Measurements from ENCODE around the gene NANOS3. TPM values are rescaled to one million over a fixed set of nuclear protein-coding genes. Genes with fewer than 3 reads are reported as not detected.

Gene NANOS3
- total RNA-seq, 1 experiment from 2014 or later: not detected

GRCh38 chr19:13839938-13840304 is 37.0 kb upstream of the NANOS3 start:
- ChIA-PET RAD21 (ENCODE audit: low non-redundant PET in 1 of 2, low total read pairs in 2 of 2, uncharacterized antibody in 2 of 2, unreplicated experiment in 2 of 2) (interaction anchor here (0.6 to 1.2 kb wide), 4 partner anchors 19 to 674 kb away, joined by 3 to 4 read pairs (median 3); no protein-coding TSS in a partner anchor), POLR2A (interaction anchor here (0.9 to 4.6 kb wide), 8 partner anchors 12 to 109 kb away, joined by 3 to 64 read pairs (median 4); partner anchors contain the start of gene ZSWIM4), CTCF (interaction anchor here (1.8 kb wide), 1 partner anchor 23 kb away, joined by 6 read pairs; no protein-coding TSS in a partner anchor)
- peak overlapping the region; percentile 84 to 91 for H3K4me3 ChIP-seq (replicated peaks in 1 of 2; ENCODE audit: low read depth in 1 of 2, low read length in 2 of 2)
- DNase-seq (ENCODE audit: low read depth, low spot score) (no peak), ATAC-seq (peak; percentile 0; the same call in 1 of the 2 replicates)
- H3K4me2 ChIP-seq (ENCODE audit: low read length): peak overlapping the region; percentile 91
- peaks cover 3 to 41% of the 10 kb centered on the region in 2 experiments; a peak in 2 of 4 replicates for H3K36me3 ChIP-seq (ENCODE audit: control insufficient read depth in 1 of 2, insufficient read depth in 2 of 2, low read length in 2 of 2)
- H4K20me1 ChIP-seq (ENCODE audit: insufficient read depth): peaks cover 12% of the 10 kb centered on the region
- peak overlapping the region; percentile 96 for H3K27ac ChIP-seq (ENCODE audit: low read depth, low read length)
- peak overlapping the region; percentile 97 for H3K9ac ChIP-seq (ENCODE audit: low read length)
- no peak overlapping the region for H2AFZ ChIP-seq (ENCODE audit: low read depth, low read length, poor library complexity, severe bottlenecking)
- intact Hi-C loops (cut with micrococcal nuclease): loop anchor here (5.0 kb wide), 1 partner anchor 43 kb away; the partner anchor contains the start of gene ZSWIM4
- peaks cover 57 to 87% of the 10 kb centered on the region in 2 experiments for H3K4me1 ChIP-seq (ENCODE audit: control insufficient read depth in 1 of 2, insufficient read depth in 2 of 2, low read length in 2 of 2)
- TF ChIP-seq EZH2phosphoT487 (IDR thresholded peaks at IDR 0.05; ENCODE audit: borderline replicate concordance): no peak
- TF ChIP-seq MAX (IDR thresholded peaks at IDR 0.05): no peak
- TF ChIP-seq REST (IDR thresholded peaks at IDR 0.05; ENCODE audit: low read depth): no peak
- no peak for TF ChIP-seq EZH2 (IDR thresholded peaks at IDR 0.05)
- no peak for TF ChIP-seq CEBPB (IDR thresholded peaks at IDR 0.05; ENCODE audit: low read depth)
- TF ChIP-seq RAD21 (IDR thresholded peaks at IDR 0.05; ENCODE audit: low read depth): no peak
- no peak; the same call in 1 of the 2 replicates for TF ChIP-seq POLR2AphosphoS5 (IDR thresholded peaks at IDR 0.05; ENCODE audit: low read depth, low read length)
- no peak for TF ChIP-seq ZBTB33 (IDR thresholded peaks at IDR 0.05; ENCODE audit: extremely low read depth, insufficient replicate concordance, low read length)
- no peaks in the 10 kb centered on the region for H3K27me3 ChIP-seq (ENCODE audit: insufficient read depth, low read length)
- no peaks in the 10 kb centered on the region for H3K9me3 ChIP-seq (ENCODE audit: control insufficient read depth in 1 of 2, insufficient read depth in 1 of 2, low read depth in 1 of 2, low read length in 2 of 2)
- no peaks in the 10 kb centered on the region for H3K9me2 ChIP-seq (ENCODE audit: insufficient read depth)
- H3K79me2 ChIP-seq (ENCODE audit: insufficient read depth, low read length): peaks cover 75% of the 10 kb centered on the region
- BruUV-seq (replicated peaks): no TSS peak
